ENCODE data around the gene GPR152. TPM values are rescaled to one million over a fixed set of nuclear protein-coding genes. Genes with fewer than 3 reads are reported as not detected.
A peak's percentile ranks its signal among the peaks of the same experiment; 100 is the strongest.

The GPR152 gene
- total RNA-seq, 1 experiment from 2014 or later, result not detected

GRCh38 chr11:67416416-67417335 lies 35.9 kb downstream of the GPR152 start:
- Histone ChIP-seq H3K4me1 (ENCODE audit: low read length) (peaks cover 58% of the 10 kb centered on the region), H3K36me3 (ENCODE audit: insufficient read depth, low read length) (no peaks in the 10 kb centered on the region), H3K79me2 (ENCODE audit: low read length) (no peaks in the 10 kb centered on the region), H2AFZ (ENCODE audit: low read length) (no peak overlapping the region), H3K4me2 (ENCODE audit: low read depth, low read length, poor library complexity, severe bottlenecking) (no peak overlapping the region), H3K4me3 (ENCODE audit: low read length) (no peak overlapping the region), H3K27ac (ENCODE audit: low read length) (no peak overlapping the region), H4K20me1 (ENCODE audit: insufficient read depth, low read depth, low read length) (no peaks in the 10 kb centered on the region), H3K9ac (ENCODE audit: low read length) (no peak overlapping the region), H3K9me2 (replicated peaks; ENCODE audit: insufficient read depth, low read length) (no peaks in the 10 kb centered on the region), H3K27me3 (ENCODE audit: low read length) (no peaks in the 10 kb centered on the region; the same call in 1 of the 2 replicates), H3K9me3 (ENCODE audit: low read length) (no peaks in the 10 kb centered on the region)
- DNase-seq, result peak; percentile 66

GRCh38 chr11:67415501-67416304 lies 36.8 kb downstream of the GPR152 start, which contains the start of gene CARNS1:
CARNS1 (plus strand) TSS chr11:67415678; CDS start chr11:67416200, 522 bp downstream.
- no peaks in the 10 kb centered on the region; the same call in 1 of the 2 replicates for H3K27me3 ChIP-seq (ENCODE audit: low read length)
- no peak within 1 kb of the TSS for H3K9ac ChIP-seq (ENCODE audit: low read length)
- H3K36me3 ChIP-seq (ENCODE audit: insufficient read depth, low read length), result no peaks in the 10 kb centered on the region
- no peak within 1 kb of the TSS for H3K4me3 ChIP-seq (ENCODE audit: low read length)
- peaks cover 4% of the 10 kb centered on the region; the same call in 1 of the 2 replicates for H4K20me1 ChIP-seq (ENCODE audit: insufficient read depth, low read depth, low read length)
- H2AFZ ChIP-seq (ENCODE audit: low read length), result no peak within 1 kb of the TSS
- H3K4me1 ChIP-seq (ENCODE audit: low read length), result peaks cover 65% of the 10 kb centered on the region
- DNase-seq, result no peak
- H3K4me2 ChIP-seq (ENCODE audit: low read depth, low read length, poor library complexity, severe bottlenecking), result no peak within 1 kb of the TSS
- H3K79me2 ChIP-seq (ENCODE audit: low read length), result no peaks in the 10 kb centered on the region
- no peaks in the 10 kb centered on the region for H3K9me2 ChIP-seq (replicated peaks; ENCODE audit: insufficient read depth, low read length)
- H3K9me3 ChIP-seq (ENCODE audit: low read length), result no peaks in the 10 kb centered on the region
- H3K27ac ChIP-seq (ENCODE audit: low read length), result no peak within 1 kb of the TSS

GRCh38 chr11:67413266-67413849 lies 39.2 kb downstream of the GPR152 start:
- DNase-seq, result no peak
- Histone ChIP-seq H3K27me3 (ENCODE audit: low read length) (no peaks in the 10 kb centered on the region), H4K20me1 (ENCODE audit: insufficient read depth, low read depth, low read length) (peaks cover 4% of the 10 kb centered on the region; the same call in 1 of the 2 replicates), H3K4me3 (ENCODE audit: low read length) (no peak overlapping the region), H3K79me2 (ENCODE audit: low read length) (no peaks in the 10 kb centered on the region), H3K9ac (ENCODE audit: low read length) (no peak overlapping the region), H2AFZ (ENCODE audit: low read length) (no peak overlapping the region), H3K9me2 (replicated peaks; ENCODE audit: insufficient read depth, low read length) (no peaks in the 10 kb centered on the region), H3K27ac (ENCODE audit: low read length) (no peak overlapping the region), H3K36me3 (ENCODE audit: insufficient read depth, low read length) (no peaks in the 10 kb centered on the region), H3K4me2 (ENCODE audit: low read depth, low read length, poor library complexity, severe bottlenecking) (no peak overlapping the region), H3K9me3 (ENCODE audit: low read length) (no peaks in the 10 kb centered on the region), H3K4me1 (ENCODE audit: low read length) (peaks cover 65% of the 10 kb centered on the region)

- no peaks in the 10 kb centered on the region for H3K36me3 ChIP-seq (ENCODE audit: insufficient read depth, low read length)
- no peak overlapping the region for H3K4me3 ChIP-seq (ENCODE audit: low read length)
- no peak for DNase-seq
- peak overlapping the region; percentile 7 for H3K4me2 ChIP-seq (ENCODE audit: low read depth, low read length, poor library complexity, severe bottlenecking)
- H3K27me3 ChIP-seq (ENCODE audit: low read length), result no peaks in the 10 kb centered on the region
- H3K79me2 ChIP-seq (ENCODE audit: low read length), result no peaks in the 10 kb centered on the region
- no peak overlapping the region for H2AFZ ChIP-seq (ENCODE audit: low read length)
- H3K9ac ChIP-seq (ENCODE audit: low read length), result 0 out of 2 replicates have a peak overlapping the region, but pooled peaks have one; percentile 12
- H3K4me1 ChIP-seq (ENCODE audit: low read length), result peaks cover 70% of the 10 kb centered on the region
- H3K27ac ChIP-seq (ENCODE audit: low read length), result no peak overlapping the region
- H3K9me2 ChIP-seq (replicated peaks; ENCODE audit: insufficient read depth, low read length), result no peaks in the 10 kb centered on the region
- H3K9me3 ChIP-seq (ENCODE audit: low read length), result no peaks in the 10 kb centered on the region
- peaks cover 4% of the 10 kb centered on the region; the same call in 1 of the 2 replicates for H4K20me1 ChIP-seq (ENCODE audit: insufficient read depth, low read depth, low read length)
These were observed 39.9 kb downstream of the GPR152 start for GRCh38 chr11:67412495-67413179.

GRCh38 chr11:67411785-67412152 lies 40.8 kb downstream of the GPR152 start:
- no peaks in the 10 kb centered on the region for H3K79me2 ChIP-seq (ENCODE audit: low read length)
- H3K27me3 ChIP-seq (ENCODE audit: low read length), result no peaks in the 10 kb centered on the region
- no peak overlapping the region for H3K27ac ChIP-seq (ENCODE audit: low read length)
- peak; percentile 65 for DNase-seq
- peak overlapping the region; percentile 7 for H3K4me2 ChIP-seq (ENCODE audit: low read depth, low read length, poor library complexity, severe bottlenecking)
- H3K4me1 ChIP-seq (ENCODE audit: low read length), result peaks cover 71% of the 10 kb centered on the region
- no peaks in the 10 kb centered on the region for H3K9me2 ChIP-seq (replicated peaks; ENCODE audit: insufficient read depth, low read length)
- no peak overlapping the region for H3K9ac ChIP-seq (ENCODE audit: low read length)
- peaks cover 4% of the 10 kb centered on the region; the same call in 1 of the 2 replicates for H4K20me1 ChIP-seq (ENCODE audit: insufficient read depth, low read depth, low read length)
- no peak overlapping the region for H2AFZ ChIP-seq (ENCODE audit: low read length)
- no peak overlapping the region for H3K4me3 ChIP-seq (ENCODE audit: low read length)
- H3K9me3 ChIP-seq (ENCODE audit: low read length), result no peaks in the 10 kb centered on the region
- no peaks in the 10 kb centered on the region for H3K36me3 ChIP-seq (ENCODE audit: insufficient read depth, low read length)

- H3K9me3 ChIP-seq (ENCODE audit: low read length), result no peaks in the 10 kb centered on the region
- no peaks in the 10 kb centered on the region for H3K27me3 ChIP-seq (ENCODE audit: low read length)
- no peak overlapping the region for H2AFZ ChIP-seq (ENCODE audit: low read length)
- DNase-seq, result no peak
- no peaks in the 10 kb centered on the region for H3K36me3 ChIP-seq (ENCODE audit: insufficient read depth, low read length)
- no peak overlapping the region for H3K27ac ChIP-seq (ENCODE audit: low read length)
- H4K20me1 ChIP-seq (ENCODE audit: insufficient read depth, low read depth, low read length), result peaks cover 4% of the 10 kb centered on the region; the same call in 1 of the 2 replicates
- no peaks in the 10 kb centered on the region for H3K79me2 ChIP-seq (ENCODE audit: low read length)
- H3K4me2 ChIP-seq (ENCODE audit: low read depth, low read length, poor library complexity, severe bottlenecking), result peak overlapping the region; percentile 0
- H3K4me3 ChIP-seq (ENCODE audit: low read length), result no peak overlapping the region
- H3K9ac ChIP-seq (ENCODE audit: low read length), result no peak overlapping the region
- H3K4me1 ChIP-seq (ENCODE audit: low read length), result peaks cover 73% of the 10 kb centered on the region
- no peaks in the 10 kb centered on the region for H3K9me2 ChIP-seq (replicated peaks; ENCODE audit: insufficient read depth, low read length)
These were observed 41.3 kb downstream of the GPR152 start for GRCh38 chr11:67410984-67411784.

- H3K9me2 ChIP-seq (replicated peaks; ENCODE audit: insufficient read depth, low read length), result no peaks in the 10 kb centered on the region
- H3K27ac ChIP-seq (ENCODE audit: low read length), result 0 out of 2 replicates have a peak overlapping the region, but pooled peaks have one; percentile 22
- DNase-seq, result no peak
- no peaks in the 10 kb centered on the region for H3K79me2 ChIP-seq (ENCODE audit: low read length)
- no peaks in the 10 kb centered on the region for H3K27me3 ChIP-seq (ENCODE audit: low read length)
- peaks cover 4% of the 10 kb centered on the region; the same call in 1 of the 2 replicates for H4K20me1 ChIP-seq (ENCODE audit: insufficient read depth, low read depth, low read length)
- H3K36me3 ChIP-seq (ENCODE audit: insufficient read depth, low read length), result no peaks in the 10 kb centered on the region
- peak overlapping the region; percentile 96 for H3K4me2 ChIP-seq (ENCODE audit: low read depth, low read length, poor library complexity, severe bottlenecking)
- no peaks in the 10 kb centered on the region for H3K9me3 ChIP-seq (ENCODE audit: low read length)
- peaks cover 81% of the 10 kb centered on the region for H3K4me1 ChIP-seq (ENCODE audit: low read length)
- H2AFZ ChIP-seq (ENCODE audit: low read length), result no peak overlapping the region
- H3K9ac ChIP-seq (ENCODE audit: low read length), result peak overlapping the region; percentile 33; the same call in 1 of the 2 replicates
- H3K4me3 ChIP-seq (ENCODE audit: low read length), result peak overlapping the region; percentile 93; the same call in 1 of the 2 replicates
These were observed 42.1 kb downstream of the GPR152 start for GRCh38 chr11:67410369-67410831.
